Raji (cell line): ENCODE measurements around the gene C15orf39.

Experiments used
- POLR2A ChIP-seq: IDR thresholded peaks from 2 replicates; pipeline ENCODE4 v1.6.1; 2011; ENCODE audit warnings: low read depth, low read length, control low read depth; ENCODE audit not compliant: insufficient read depth

C15orf39 gene

DNA sequence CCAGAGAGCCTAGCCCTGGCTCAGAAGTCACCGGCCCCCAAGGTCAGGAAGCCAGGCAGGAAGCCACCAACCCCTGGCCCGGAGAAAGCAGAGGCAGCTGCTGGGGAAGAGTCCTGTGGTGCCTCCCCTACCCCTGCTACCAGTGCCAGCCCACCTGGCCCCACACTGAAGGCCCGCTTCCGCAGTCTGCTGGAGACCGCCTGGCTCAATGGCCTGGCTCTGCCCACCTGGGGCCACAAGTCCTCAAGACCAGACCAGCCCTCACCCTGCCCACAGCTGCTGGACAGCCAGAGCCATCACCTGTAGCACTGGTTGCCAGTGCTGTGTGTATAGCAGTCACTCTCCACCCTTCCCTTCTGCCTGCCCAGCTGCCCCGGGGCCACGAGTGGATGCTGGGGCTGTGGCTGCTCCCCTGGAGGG lies 9.1 kb downstream of the C15orf39 start:
- no peak for TF ChIP-seq POLR2A

DNA sequence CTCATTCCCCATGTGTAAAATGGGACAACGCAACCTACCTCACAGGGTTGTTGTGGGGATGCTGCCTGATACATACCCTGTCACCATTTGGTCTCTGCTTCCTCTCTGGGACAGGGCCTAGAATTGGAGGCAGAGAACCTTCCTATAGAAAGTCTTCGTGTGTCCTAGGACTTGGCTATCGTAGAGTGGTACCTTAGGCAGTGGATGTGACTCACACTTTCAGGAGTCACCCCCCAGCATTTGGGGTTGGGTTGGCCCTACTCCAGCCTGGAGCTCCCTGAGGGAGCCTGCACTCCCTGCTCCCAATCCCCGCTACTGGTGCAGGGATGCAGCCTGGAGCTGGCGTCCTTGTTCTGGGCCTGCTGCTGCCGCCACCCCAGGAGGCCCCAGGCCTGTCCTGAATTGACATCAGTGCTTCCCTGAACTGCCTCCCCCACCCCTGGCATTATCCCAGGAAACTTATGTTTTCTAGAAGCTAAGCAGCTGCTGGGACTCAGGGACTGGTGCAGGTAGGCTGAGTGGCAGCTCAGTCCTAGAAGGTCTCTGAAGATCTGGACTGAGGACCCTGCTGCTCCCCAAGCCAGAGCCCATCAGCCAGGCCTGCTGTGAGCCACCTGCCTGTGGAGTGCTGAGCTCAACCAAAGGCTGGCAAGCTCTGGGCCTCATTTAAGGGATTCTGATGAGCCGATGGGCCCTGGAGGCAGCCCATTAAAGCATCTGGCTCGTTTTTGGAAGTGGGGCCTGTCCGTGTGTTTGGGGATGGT lies 9.9 kb downstream of the C15orf39 start:
- no peak for TF ChIP-seq POLR2A

DNA sequence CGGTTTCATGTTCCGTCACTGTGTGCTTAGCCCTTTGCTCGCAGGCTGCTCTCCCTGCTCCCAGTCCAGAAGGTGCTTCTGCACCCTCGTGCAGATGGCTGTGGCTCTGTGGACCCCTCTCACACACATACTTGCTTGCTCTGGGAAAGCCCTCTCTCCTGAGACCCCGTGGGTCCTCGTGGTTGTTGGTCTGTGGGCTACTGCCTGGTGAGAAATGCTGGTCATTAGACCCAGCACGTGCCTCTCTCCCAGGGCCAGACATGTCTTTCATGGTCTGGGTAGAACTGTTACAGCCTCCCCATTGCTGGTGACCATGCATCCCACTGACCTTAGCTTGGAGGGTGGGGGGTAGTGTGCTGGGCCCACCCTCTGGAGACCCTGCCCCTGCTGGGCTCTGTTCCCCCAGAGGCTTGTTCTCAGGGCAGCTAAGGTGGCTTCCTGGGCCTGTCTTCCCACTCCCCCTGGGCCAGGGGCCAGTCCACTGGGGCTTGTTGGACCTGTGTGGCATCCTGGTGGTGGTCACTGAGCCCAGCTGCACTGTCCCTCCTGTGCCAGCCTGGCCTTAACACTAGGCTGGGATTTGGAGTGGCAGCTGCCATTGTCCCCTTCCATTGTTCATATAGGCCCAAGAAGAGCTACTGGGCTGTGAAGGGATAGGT lies 10.6 kb downstream of the C15orf39 start:
- no peak for TF ChIP-seq POLR2A

DNA sequence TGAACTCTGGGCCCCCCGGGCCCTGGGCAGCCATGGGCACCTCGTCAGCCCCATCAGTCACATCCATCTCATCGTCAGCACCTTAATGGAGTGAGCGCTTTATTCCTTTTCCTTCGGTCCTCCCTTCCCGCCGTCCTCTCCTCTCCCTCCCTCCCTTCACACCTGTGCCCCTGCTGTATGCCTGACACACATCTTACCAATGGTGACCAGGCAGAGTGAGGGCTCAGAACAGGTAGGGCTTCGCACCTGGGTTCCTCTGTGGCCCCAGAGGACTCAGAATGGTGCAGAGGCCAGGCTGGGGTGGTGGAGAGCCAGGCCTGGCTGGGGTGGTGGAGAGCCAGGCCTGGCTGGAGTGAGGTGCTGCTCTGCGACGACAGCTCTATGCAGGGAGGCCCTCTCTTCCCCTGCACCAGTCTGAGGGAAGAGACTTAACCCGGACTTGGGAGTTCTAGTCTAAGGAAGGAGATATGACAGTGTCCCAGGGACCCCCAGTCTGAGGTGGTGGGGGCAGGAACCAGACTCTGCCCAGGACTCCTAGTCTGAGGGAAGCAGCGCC lies 11.6 kb downstream of the C15orf39 start:
- TF ChIP-seq POLR2A = no peak

DNA sequence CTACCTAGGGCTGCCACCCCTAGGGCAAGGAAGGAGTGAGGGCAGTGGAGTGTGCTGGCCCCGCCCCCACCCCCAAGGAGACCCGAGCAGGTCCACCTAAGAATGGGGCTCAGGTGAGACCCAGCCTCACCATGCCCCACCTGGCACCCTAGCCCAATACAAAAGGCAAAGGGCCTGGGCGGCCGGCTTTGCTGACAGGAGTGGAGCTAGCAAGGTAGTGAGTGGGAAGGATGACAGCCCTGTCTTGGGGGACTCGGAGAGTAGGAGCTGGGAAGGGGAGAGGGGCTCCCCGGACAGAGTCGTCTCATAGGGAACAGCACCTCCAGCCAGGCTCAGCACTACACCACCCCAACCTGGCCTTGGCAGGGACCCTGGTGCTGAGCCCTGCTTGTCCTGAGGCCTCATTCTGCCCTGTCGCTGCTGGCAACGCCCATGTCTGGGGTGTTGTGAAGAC lies 12.1 kb downstream of the C15orf39 start:
- TF ChIP-seq POLR2A = no peak

DNA sequence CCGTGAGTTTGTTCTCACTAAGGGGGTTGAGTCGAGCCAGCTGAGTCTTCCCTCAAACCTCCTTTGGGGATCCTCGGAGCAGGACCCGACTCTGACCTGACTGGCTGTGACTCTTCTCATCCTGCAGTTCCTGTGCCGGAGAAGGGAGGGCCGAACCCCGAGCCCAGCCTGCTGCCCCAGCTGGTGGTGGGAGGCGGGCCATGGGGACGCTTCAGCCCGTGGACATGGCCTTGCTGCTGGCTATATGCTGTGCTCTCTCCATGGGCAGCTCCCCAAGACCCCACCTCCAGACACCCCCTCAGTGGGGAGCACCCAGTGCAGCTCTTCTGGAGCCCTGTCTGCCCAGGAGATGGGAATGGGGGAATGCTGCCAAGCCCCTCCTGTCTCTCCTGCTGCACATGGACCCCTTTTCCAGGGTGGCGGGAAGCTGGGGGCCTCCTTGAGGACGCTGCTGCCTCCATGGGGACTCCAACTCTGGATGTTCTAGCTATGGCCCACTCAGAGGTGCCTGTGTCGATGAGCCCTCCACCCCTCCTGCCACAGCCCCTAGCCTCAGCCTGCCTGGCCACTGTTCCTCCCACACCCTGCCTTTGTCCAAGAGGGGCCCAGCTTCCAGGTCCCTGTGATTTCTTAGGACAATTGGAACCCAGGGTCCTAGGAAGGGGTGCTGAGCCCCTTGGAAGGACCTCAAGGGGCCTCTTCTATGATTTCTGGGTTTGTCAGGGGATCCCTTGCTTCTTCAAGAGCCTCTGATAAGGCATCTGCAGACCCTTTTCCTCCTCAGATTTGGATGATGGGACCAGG lies 12.8 kb downstream of the C15orf39 start:
- no peak for TF ChIP-seq POLR2A

DNA sequence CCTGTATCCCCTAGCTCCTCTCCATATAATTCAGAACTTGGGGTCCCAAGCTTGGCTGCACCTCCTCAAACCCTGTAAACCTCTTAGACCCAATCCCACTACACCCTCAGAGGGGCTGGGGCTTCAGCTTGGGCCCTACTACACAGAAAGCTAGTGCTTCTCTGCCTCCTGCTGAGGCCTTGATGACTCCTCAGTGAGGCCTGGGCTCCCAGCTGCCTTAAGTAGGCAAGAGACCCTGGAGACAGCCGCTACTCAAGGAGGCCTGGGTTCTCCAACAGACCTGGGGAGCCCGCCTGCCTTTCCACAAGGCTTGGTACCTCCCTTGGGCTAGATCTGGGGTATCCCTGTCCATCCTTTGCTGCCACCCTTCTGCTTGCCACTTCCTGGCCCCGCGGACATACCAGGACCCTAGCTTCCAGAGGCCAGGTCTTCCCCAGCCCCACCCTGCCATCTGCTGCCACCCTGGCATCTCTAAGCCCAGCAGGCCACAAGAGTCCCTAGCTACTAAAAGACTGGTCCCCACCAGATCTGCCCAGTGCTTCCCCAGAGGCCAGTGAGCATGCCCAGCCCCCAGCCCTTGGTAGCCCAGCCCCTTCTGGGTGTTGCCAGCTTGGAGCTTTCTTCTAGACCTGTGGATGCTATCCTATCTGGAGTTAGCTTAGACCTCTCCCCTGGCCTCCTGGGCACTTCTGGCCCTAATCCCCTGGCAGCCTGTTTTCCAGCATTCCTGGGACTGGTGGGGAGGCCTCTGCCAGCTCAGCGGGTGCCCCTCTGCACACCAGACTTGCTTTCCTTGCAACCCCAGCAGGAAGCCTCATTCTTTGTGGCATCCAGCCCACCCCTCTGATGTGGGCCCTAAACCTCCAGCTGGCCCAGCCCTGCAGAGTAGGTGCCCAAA lies 13.7 kb downstream of the C15orf39 start:
- no peak for TF ChIP-seq POLR2A

DNA sequence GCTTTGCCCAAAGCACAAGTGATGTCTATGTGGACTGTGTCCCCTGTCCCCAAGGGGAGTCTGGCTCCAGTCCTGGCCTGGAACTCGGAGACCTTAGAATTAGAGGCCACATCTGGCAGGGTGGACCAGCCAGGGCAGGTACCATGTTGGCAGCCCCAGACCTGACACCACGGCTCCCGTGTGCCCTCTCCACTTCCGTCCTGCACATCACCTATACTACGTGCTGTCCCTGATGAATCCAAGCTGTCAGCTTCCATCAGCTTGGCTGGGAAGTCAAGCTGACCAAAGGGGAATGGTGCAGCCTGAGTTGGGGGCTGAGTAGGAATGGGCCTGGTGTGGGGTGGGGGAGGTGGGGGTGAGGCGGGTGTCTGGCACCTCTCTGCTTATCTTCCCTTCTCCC lies 15.3 kb downstream of the C15orf39 start:
- TF ChIP-seq POLR2A = no peak

DNA sequence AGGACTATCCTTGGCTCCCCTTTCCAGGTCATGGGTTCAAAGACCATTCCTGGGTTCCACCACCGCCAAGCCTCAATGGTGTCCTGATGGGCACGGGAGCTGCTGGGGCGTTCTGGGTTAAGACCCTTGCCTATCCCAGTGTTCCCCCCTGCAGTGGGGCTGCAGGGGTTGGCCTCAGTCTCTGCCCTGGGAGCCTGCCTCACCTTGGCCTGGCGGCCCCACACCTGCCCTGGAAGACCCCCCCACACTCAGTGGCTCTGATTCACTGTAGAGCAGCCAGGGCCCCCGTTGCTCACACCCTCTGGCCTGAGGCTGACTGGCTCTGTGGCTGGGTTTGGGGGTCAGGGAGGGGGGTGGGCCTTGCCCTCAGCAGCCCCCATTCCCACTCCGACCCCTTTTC lies 22.0 kb downstream of the C15orf39 start:
- no peak for TF ChIP-seq POLR2A

DNA sequence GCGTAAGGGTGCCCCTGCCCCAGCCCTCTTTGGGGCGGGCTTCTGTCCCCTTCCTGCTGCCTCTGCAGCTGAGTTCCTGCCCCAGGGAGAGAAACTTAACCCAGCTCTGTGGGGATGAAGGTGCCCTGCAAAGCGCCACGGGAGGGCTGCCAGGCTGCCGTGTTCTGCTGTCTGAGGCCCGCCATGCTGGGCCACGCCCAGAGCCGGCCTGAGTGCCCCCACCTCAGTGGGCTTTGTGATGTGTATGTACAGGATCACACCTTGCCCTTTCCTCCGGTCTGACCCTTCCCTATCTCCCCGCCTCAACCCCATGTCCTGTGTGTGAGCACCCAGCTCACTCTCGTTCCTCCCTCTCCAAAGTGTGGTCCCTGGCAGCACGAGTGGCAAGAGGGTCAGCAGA lies 22.6 kb downstream of the C15orf39 start:
- no peak for TF ChIP-seq POLR2A

DNA sequence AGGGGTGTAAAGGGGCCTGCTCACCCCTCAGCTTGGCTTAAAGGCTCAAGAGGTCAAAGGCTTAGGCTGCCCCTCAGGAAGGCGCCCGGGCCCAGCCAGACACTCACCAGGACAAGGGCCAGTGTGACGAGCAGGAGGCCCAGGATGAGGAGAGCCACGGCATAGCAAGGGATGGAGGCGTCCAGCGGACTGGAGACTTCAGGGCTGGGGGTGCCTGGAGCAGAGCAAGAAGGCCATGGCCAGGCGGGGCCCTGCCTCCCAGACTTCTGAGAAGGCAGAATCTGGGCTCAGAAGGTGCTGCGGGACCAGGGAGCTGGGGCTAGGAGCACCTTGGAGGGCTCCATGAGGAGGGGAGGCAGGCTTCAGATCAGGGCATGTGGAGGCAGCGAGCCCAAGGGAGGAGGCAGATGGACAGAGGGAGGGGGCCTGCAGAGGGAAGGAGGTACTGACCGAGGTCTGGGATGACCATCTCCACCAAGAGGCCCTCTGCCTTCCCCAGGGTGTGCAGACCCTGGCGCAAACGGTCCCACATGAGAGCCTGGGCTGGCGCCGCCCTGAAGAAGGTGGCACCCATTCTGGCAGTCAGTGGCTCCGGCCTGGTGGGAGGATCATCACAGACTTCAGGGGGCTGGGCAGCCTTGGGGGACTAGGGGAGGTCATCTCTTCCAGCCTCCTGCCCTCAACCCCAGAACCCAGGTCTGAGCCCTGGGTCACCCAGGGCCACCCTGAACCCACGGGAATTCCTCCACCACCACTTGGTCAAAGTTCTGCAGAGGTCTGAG lies 24.5 kb downstream of the C15orf39 start:
- no peak for TF ChIP-seq POLR2A

DNA sequence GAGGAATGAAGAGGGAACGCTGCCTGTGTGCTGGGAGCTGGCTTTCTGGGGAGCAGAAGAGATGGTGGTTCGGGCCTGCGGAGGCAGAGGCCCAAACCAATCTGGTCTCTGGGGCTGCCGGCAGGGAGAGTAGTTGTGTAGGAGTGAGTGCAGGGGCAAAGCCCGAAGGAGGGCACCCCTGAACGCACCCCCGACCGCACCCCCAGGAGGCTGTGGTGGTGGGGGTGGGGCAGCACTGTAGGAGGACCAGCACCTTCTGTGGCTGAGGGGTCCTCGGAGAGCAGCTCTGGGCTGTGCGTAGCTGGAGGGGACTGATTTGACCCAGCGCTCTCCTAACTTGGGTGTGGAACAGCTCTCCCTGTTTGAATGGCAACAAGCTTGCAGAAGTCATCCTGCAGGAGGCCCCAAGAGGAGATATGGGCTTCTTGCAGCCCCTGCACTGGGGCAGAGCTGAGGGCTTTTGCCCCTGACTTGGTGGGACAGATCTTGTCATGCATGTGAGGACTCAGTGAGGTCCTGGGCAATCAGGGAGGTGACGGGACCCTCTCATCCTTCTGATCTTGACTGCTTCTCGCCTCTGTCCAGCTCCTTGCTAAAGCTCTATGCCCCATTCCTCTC lies 26.1 kb downstream of the C15orf39 start:
- TF ChIP-seq POLR2A = no peak

DNA sequence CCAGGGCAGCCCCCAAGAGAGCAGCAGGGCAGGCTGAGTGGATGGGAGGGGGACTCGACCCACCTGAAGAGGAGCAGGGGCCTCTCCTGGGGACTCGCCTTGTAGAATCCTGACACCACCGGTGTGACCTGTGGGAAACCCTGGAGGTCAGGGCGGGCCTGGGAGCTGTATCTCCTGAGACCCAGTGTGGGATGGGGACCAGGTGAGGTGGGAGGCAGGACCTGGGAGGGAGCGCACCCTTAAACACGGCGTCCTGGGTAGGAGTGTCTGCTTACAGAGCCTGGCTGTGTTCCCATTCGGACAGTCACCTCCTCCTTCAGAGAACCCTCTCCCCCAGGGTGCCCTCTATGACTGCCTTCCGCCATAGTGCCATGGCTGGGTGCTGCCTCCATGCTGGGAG lies 27.1 kb downstream of the C15orf39 start:
- no peak for TF ChIP-seq POLR2A

DNA sequence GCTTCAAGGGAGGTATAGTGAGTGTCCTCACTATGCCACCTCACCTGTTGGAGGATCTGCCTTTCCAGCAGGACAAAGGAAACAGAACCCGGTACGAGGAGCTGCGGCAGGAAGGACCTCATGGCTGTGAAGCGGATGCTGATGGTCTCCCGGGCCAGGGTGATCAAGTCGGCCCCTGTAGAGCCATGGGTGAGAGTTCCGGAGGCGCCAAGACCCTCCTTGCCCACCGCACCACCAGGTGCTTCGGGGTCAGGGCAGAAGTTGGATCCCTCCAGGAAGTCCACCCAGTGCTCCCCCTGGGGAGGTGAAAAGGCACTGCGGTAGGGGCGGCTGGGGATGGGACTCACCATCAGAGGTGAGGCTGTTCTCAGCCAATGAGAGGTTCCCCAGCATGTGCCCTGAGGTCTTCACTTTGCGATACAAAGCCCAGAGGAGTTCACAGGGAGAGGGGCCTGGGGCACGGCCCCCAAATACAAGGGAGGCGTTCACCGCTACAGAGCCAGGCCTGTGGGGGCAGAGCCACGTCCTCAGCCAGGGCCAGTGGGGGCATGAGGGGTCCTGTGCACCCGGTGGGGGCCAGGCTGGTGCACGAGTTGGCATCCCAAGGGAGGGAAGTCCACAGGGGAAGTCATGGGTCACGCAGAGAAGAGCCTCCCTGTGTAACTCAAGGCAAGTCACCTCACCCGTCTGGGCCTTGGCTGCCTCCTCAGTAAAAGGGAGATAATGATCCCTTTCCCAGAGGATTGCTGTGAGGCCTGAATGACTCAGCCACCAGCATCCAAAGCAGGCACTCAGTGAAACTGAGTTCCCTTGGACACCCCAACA lies 27.7 kb downstream of the C15orf39 start:
- no peak for TF ChIP-seq POLR2A
